NCI-H526 (cell line): ENCODE data around the gene C16orf78.

Source experiments
- DNase-seq, 2 experiments: peaks; one replicate each; lab custom pipeline; 2025; lab: John Stamatoyannopoulos, UW

C16orf78 gene

GRCh38 chr16:49395021-49395420 is 21.4 kb downstream of the C16orf78 start:
- DNase-seq: no peak

GRCh38 chr16:49396206-49396720 is 22.7 kb downstream of the C16orf78 start:
- no peak for DNase-seq

- DNase-seq: no peak
These were observed 25.2 kb downstream of the C16orf78 start for GRCh38 chr16:49398761-49399160.

- DNase-seq: no peak
These were observed 26.2 kb downstream of the C16orf78 start for GRCh38 chr16:49399594-49400364.

GRCh38 chr16:49400611-49401010 is 27.0 kb downstream of the C16orf78 start:
- no peak for DNase-seq

GRCh38 chr16:49405123-49405522 is 31.5 kb downstream of the C16orf78 start:
- no peak for DNase-seq

- peak in 1 of 2 experiments; percentile 1 for DNase-seq
These were observed 31.9 kb downstream of the C16orf78 start for GRCh38 chr16:49405530-49405929.

- DNase-seq: peak; percentile 80 to 91
These were observed 34.4 kb downstream of the C16orf78 start for GRCh38 chr16:49407873-49408550.

GRCh38 chr16:49409121-49409520 is 35.5 kb downstream of the C16orf78 start:
- no peak for DNase-seq

GRCh38 chr16:49410226-49410625 is 36.6 kb downstream of the C16orf78 start:
- DNase-seq: no peak

- no peak for DNase-seq
These were observed 37.7 kb downstream of the C16orf78 start for GRCh38 chr16:49411121-49411970.

- DNase-seq: no peak
These were observed 41.1 kb downstream of the C16orf78 start for GRCh38 chr16:49414671-49415070.

- DNase-seq: no peak
These were observed 41.5 kb downstream of the C16orf78 start for GRCh38 chr16:49415083-49415482.

- no peak for DNase-seq
These were observed 42.5 kb downstream of the C16orf78 start for GRCh38 chr16:49416001-49416675.

- no peak for DNase-seq
These were observed 43.8 kb downstream of the C16orf78 start for GRCh38 chr16:49417354-49417753.

GRCh38 chr16:49419006-49419405 is 45.4 kb downstream of the C16orf78 start:
- no peak for DNase-seq

- DNase-seq: peak; percentile 6 to 32
These were observed 46.3 kb downstream of the C16orf78 start for GRCh38 chr16:49419862-49420261.

- DNase-seq: no peak
These were observed 49.3 kb downstream of the C16orf78 start for GRCh38 chr16:49422896-49423295.

- no peak for DNase-seq
These were observed 51.4 kb downstream of the C16orf78 start for GRCh38 chr16:49424961-49425360.

GRCh38 chr16:49427771-49428170 is 54.2 kb downstream of the C16orf78 start:
- no peak for DNase-seq

- DNase-seq: no peak
These were observed 55.2 kb downstream of the C16orf78 start for GRCh38 chr16:49428808-49429207.

GRCh38 chr16:49431040-49431439 is 57.4 kb downstream of the C16orf78 start:
- no peak for DNase-seq
